SHP77 treated with DMSO at 0.1 percent for 48 hours (cell line): ENCODE results near the gene KIF20A.
"Not testable (repeated sequence)": the region's sequence is repeated elsewhere in the genome, so short reads cannot be mapped to it uniquely, and the experiment has no call there.

Experiments
- DNase-seq: peaks from one replicate; lab custom pipeline; 2025; lab: John Stamatoyannopoulos, UW

Gene KIF20A

GRCh38 chr5:138178516-138179276 is at the start of gene KIF20A, which contains the start of gene BRD8:
Gene KIF20A (plus strand): TSS chr5:138179112. CDS start chr5:138179681, 569 bp downstream.
Gene BRD8 (minus strand): TSS chr5:138178630. CDS start chr5:138178614, 16 bp downstream.
- DNase-seq: peak; percentile 98

GRCh38 chr5:138129347-138129746 is 49.6 kb upstream of the KIF20A start:
- DNase-seq: no peak

- no peak for DNase-seq
Measured at GRCh38 chr5:138132543-138132942, 46.4 kb upstream of the KIF20A start.

- DNase-seq: peak; percentile 73
Measured at GRCh38 chr5:138138949-138139780, 39.7 kb upstream of the KIF20A start, which contains the start of gene NME5. Gene NME5 (minus strand): TSS chr5:138139428. CDS start chr5:138138780, 648 bp downstream.

GRCh38 chr5:138139781-138140090 is 39.2 kb upstream of the KIF20A start:
- no peak for DNase-seq

- no peak for DNase-seq
Measured at GRCh38 chr5:138140268-138140667, 38.6 kb upstream of the KIF20A start.

- DNase-seq: no peak
Measured at GRCh38 chr5:138141734-138142133, 37.2 kb upstream of the KIF20A start.

GRCh38 chr5:138143578-138143977 is 35.3 kb upstream of the KIF20A start:
- DNase-seq: not testable (repeated sequence)

GRCh38 chr5:138148811-138149210 is 30.1 kb upstream of the KIF20A start:
- no peak for DNase-seq

GRCh38 chr5:138149530-138149929 is 29.4 kb upstream of the KIF20A start:
- no peak for DNase-seq

GRCh38 chr5:138155977-138156376 is 22.9 kb upstream of the KIF20A start:
- not testable (repeated sequence) for DNase-seq

- no peak for DNase-seq
Measured at GRCh38 chr5:138157626-138158025, 21.3 kb upstream of the KIF20A start.

GRCh38 chr5:138159666-138160065 is 19.2 kb upstream of the KIF20A start:
- no peak for DNase-seq

GRCh38 chr5:138160706-138161105 is 18.2 kb upstream of the KIF20A start:
- no peak for DNase-seq

- no peak for DNase-seq
Measured at GRCh38 chr5:138163721-138164120, 15.2 kb upstream of the KIF20A start.

- DNase-seq: no peak
Measured at GRCh38 chr5:138169124-138169523, 9.8 kb upstream of the KIF20A start.

- no peak for DNase-seq
Measured at GRCh38 chr5:138170299-138170698, 8.6 kb upstream of the KIF20A start.

GRCh38 chr5:138177941-138178515 is 884 bp upstream of the KIF20A start:
- peak; percentile 7 for DNase-seq

- DNase-seq: no peak
Measured at GRCh38 chr5:138179277-138179857, 455 bp downstream of the KIF20A start.

GRCh38 chr5:138180183-138180782 is 1.4 kb downstream of the KIF20A start:
- DNase-seq: peak; percentile 6

- DNase-seq: no peak
Measured at GRCh38 chr5:138180841-138181240, 1.9 kb downstream of the KIF20A start.

GRCh38 chr5:138182808-138183207 is 3.9 kb downstream of the KIF20A start:
- no peak for DNase-seq
